SHP77 (cell line): ENCODE results near the gene RNF121.

Experiments
- DNase-seq, 2 experiments: peaks; one replicate each; lab custom pipeline; 2025; lab: John Stamatoyannopoulos, UW

The RNF121 gene

GRCh38 chr11:71935338-71935925, 6.6 kb downstream of the RNF121 start:
- DNase-seq = no peak

DNA sequence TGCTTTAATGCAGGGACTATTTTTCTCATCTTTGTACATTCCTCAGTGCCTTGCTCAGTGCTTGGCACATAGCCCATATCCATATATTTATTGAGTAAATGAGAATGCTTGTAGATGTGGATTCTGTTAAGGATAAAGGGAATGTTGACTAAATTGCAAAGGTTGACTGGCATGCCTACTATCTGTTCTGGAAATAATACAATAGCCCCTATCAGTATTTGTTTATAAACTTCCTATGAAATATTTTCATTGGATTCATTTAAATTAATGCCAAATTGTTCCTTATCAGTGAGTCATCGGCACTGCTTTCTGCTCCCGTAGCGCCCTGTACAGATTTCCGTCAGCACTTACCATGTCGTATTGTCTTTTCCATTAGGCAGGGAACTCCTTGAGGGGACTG, 8.0 kb downstream of the RNF121 start:
- DNase-seq = no peak

GRCh38 chr11:71937826-71938225, 9.0 kb downstream of the RNF121 start:
- DNase-seq = no peak

- DNase-seq = no peak
Measured at GRCh38 chr11:71940561-71941219, 11.8 kb downstream of the RNF121 start.

- DNase-seq = no peak
Measured at GRCh38 chr11:71946144-71946571, 17.3 kb downstream of the RNF121 start.

DNA sequence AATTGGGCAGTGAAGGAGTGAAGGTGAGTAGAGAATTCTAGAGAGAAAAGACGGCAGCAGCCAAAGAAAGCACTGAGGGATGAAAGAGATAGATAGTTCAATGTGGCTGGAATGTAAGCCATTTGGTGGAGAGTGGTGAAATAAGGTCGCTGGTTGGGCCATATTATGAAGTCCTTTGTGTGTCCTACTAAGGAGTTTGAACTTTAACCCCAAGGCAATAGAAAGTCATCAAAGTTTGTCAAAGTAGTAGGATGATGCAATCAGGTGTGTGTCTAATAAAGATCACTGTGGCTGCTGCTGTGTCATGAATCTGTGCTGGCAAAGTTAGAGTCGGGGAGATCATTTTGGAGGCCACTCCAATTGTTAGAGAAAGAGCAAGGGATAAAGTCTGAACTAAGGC, 18.7 kb downstream of the RNF121 start:
- DNase-seq = no peak

DNA sequence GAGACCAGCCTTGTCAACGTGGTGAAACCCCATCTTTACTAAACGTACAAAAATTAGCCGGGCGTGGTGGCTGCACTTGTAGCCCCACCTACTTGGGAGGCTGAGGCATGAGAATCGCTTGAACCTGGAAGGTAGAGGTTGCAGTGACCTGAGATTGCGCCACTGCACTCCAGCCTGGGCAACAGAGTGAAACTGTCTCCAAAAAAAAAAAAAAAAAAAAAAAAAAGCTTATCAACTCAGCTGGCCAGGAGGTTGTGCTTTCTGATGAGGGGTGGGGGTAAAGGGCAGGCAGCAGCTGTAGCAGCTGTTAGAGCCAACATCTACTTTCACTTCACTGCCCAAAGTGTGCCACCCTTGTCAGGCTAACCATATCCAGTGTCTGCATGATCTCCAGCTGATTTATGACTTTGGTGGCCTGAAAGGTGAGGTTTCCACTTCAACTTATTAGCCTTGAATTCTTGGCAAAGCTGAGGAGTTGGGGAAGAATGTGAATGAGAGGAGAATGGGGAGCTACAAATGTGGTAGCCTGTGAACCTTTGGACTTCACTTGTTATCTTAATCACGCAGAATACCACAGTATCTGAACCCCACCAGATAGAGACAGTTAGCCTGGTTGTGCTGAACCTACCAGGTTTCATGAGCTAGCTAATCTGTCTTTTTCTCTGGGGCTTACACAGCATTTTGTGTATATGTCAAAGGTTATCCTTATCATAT, 19.6 kb downstream of the RNF121 start:
- DNase-seq = no peak

GRCh38 chr11:71949034-71949433, 20.2 kb downstream of the RNF121 start:
- DNase-seq = no peak

GRCh38 chr11:71951741-71952310, 23.0 kb downstream of the RNF121 start:
- no peak for DNase-seq

- no peak for DNase-seq
Measured at GRCh38 chr11:71955898-71956456, 27.1 kb downstream of the RNF121 start.

GRCh38 chr11:71962428-71963038, 33.7 kb downstream of the RNF121 start:
- no peak for DNase-seq

DNA sequence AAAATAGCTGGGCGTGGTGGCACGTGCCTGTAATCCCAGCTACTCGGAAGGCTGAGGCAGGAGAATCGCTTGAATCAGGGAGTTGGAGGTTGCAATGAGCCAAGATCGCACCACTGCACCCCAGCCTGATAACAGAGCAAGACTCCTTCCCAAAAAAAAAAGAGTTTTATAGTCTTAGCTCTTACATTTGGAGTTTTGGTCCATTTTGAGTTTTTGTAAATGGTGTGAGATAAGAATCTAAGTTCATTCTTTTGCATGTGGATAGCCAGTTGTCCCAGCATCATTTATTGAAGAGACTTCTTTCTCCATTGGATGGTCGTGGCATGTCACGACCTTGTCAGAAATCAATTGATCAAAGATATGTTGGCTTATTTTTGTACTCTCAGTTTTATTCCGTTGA, 34.6 kb downstream of the RNF121 start:
- DNase-seq = no peak

DNA sequence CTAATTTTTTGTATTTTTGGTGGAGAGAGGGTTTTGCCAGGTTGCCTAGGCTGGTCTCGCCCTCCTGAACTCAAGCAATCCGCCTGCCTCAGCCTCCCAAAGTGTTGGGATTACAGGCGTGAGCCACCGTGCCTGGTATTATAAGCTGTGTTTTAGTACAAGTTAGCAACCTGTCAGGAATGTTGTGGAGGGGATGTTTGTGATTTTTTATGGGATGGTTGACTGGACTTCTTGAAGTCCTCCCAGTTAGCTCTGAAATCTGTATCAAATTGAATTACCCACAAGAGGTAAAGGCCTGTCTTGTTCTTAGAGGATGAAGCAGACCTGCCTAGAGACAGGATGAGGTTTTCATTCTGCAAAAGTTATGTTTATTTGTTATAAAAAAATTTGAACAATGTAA, 35.8 kb downstream of the RNF121 start:
- no peak for DNase-seq

- DNase-seq = no peak
Measured at GRCh38 chr11:71971680-71972079, 42.8 kb downstream of the RNF121 start.

GRCh38 chr11:71976551-71976950, 47.7 kb downstream of the RNF121 start:
- DNase-seq = no peak

- DNase-seq = no peak
Measured at GRCh38 chr11:71977090-71977489, 48.2 kb downstream of the RNF121 start.

DNA sequence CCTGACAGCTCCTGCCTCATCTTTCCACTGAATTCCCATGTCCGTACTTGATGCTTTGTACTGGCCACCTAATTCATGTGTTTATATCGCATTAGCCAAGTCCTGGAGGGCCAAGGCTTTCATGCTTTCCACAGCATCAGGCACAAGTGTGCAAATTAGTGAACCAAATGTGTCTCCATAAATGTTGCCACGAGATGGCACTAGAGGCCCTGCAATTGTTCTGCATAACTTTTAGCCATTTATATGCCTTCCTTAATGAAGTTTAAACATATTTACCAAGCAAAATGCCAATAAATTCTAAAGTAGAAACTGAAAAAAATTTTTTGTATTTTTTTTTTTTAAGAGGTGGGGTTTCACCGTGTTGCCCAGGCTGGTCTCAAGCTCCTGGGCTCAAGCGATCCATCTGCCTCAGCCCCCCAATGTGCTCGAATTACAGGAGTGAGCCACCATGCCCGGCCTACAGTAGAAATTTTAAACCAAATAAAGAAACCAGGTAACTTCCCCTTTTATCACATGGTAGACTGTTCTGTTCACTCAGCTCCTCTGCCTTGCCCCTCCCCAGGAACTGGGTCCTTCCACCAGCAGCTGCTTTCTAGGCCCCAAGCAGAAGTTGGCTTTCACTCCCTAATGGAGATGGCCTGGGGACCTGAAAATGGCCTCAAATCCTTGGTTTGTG, 49.0 kb downstream of the RNF121 start:
- DNase-seq = peak; percentile 32 to 33

DNA sequence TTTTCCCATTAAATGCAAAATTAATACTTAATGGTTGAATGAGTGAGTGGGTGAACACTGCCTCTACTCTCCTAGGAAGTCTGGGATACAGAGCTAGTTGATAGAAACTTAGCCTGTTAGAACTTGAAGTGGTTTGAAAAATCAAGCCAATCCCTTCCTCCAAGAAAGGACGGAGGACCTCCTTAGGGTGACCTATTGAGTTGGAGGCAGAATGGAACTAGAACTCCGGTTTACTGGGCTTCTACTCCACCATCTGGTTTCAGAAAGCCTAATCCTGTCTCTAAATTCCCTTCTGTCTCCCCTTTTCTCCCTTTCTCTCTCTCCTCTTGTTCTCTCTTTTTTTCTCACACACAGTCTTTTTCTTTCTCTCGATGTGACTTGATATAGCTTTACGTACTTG, 50.2 kb downstream of the RNF121 start:
- DNase-seq = no peak

DNA sequence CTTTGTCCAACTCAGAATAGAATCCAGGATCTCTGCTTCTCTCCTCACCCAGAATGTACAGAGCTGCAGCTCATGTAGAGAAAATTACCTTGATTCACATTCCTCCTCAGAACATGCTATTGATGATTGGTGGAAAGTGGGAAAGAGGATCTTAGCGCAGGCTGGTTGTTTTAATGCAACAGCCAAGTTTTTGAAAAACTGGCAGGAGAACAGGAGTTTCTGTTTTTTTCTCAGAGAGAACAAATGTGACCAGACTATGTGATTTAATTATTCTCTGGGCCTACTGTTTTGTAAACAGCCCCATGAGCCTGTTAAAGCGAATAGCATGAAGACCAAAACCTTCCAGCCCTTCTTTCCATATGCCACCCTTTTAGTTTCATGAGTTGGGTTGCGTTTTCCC, 50.8 kb downstream of the RNF121 start:
- DNase-seq = no peak

DNA sequence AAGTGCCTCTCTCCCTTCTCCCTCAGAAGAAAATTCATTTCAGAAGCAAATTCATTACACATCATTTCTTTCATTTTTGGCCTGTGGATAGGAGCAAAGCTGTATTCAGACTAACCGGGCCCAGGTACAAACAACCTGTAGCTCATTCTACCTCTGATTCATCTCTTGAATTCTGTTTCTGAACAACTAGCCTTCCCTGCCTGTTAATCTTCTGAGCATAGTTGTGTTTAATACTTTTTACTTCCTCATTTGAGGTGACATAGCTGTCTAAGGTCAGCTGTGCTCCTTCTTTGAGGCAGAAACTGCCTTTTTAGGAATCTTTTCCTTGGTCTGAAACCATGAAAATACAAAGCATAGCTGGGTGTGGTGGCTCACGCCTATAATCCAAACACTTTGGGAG, 57.3 kb downstream of the RNF121 start:
- DNase-seq = no peak

DNA sequence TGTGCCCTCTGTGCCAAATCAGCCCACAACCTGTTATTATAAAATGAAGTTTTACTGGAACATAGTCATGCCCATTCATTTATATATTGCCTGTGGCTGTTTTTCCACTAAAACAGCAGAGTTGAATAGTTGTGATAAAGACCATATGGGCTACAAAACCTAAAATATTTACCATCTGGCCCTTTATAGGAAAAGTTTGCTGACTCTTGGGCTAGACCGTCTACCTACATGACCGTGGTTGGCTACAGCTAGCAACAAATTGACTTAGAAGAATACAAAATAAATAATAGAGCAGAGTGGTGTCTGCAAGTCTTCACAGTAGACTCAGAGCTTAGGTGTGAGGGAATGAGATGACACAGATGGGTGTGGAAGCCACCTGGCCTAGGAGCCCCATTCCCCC, 58.7 kb downstream of the RNF121 start:
- DNase-seq = no peak

DNA sequence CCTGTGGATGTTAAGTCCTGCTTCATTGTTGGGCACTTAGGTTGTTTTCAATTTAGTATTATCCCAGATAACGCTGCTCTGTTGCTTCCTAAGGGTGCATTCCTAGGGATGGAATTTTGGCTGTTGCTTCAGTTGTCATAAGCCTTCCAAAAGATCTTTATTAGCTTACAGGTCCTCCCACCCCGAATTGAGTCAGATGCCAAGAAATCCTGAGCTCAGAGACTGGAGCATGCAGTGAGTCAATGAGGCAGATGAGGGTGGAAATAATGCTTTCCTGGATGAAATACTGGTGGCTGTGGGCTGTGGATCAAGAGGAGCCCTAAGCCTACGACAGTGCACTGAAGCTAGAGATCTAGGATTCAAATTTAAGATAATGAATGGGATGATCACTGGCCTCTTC, 59.2 kb downstream of the RNF121 start:
- no peak for DNase-seq
